ENCODE measurements around the gene ZP2.

Gene ZP2

DNA sequence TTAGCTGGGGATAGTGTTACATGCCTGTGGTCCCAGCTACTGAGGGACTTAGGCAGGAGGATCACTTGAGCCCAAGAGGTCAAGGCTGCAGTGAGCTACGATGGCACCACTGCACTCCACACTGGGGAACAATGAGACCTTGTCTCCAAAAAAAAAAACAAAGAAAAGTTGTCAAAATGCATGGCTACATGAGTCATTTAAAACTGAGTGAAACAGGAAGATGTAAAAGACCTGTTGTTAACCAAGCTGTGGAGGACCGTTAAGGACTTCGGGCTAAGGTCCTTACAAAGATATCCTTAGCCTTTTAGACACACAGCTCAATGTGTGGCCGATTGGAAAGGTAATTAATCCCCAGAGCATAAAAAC lies 25.1 kb downstream of the ZP2 start:
- Histone ChIP-seq H2BK5ac (ENCODE audit: low read length) (no peak overlapping the region), H3K4me2 (ENCODE audit: insufficient read depth, low read length, poor library complexity, severe bottlenecking) (no peak overlapping the region), H3K4me1 (ENCODE audit: control insufficient read depth in 2 of 2, insufficient read depth in 1 of 2, low read depth in 1 of 2, low read length in 2 of 2) (no peaks in the 10 kb centered on the region), H3K23ac (ENCODE audit: low read depth, low read length, poor library complexity) (no peak overlapping the region), H4K91ac (ENCODE audit: low read depth, low read length, poor library complexity) (no peak overlapping the region), H2BK12ac (ENCODE audit: low read length) (no peak overlapping the region), H3K9ac (ENCODE audit: low read depth, low read length, poor library complexity) (no peak overlapping the region), H2BK15ac (ENCODE audit: low read length) (no peak overlapping the region), H4K8ac (ENCODE audit: low read depth, low read length) (no peak overlapping the region), H3K18ac (ENCODE audit: low read length) (no peak overlapping the region), H3K14ac (ENCODE audit: low read length) (no peak overlapping the region), H2BK120ac (ENCODE audit: low read depth, low read length) (no peak overlapping the region), H3K9me3 (replicated peaks in 1 of 2; ENCODE audit: control insufficient read depth in 2 of 2, insufficient read depth in 1 of 2, low read depth in 1 of 2, low read length in 2 of 2) (peaks cover 4 to 12% of the 10 kb centered on the region in 2 donors), H3K36me3 (replicated peaks in 1 of 2; ENCODE audit: control insufficient read depth in 2 of 2, insufficient read depth in 2 of 2, low read length in 2 of 2) (peaks cover 4 to 13% of the 10 kb centered on the region in 2 donors), H2AFZ (ENCODE audit: low read length) (no peak overlapping the region), H3K27me3 (ENCODE audit: control insufficient read depth in 3 of 3, insufficient read depth in 3 of 3, low read depth in 1 of 3, low read length in 3 of 3) (no peaks in the 10 kb centered on the region), H3K4ac (ENCODE audit: low read length) (no peak overlapping the region), H2AK5ac (ENCODE audit: low read depth, low read length) (no peak overlapping the region), H3K4me3 (ENCODE audit: low read length in 2 of 2) (no peak overlapping the region), H3K79me1 (ENCODE audit: low read depth, low read length) (no peaks in the 10 kb centered on the region), H3K27ac (replicated peaks; ENCODE audit: low read length) (no peak overlapping the region)
- WGBS, 2 donors (ENCODE audit: extremely low coverage in 2 of 2, insufficient read length in 2 of 2, insufficient replicate concordance in 1 of 2): no CpG with 5 or more reads among the region's 4 CpGs
- DNase-seq (ENCODE audit: low spot score): no peak

DNA sequence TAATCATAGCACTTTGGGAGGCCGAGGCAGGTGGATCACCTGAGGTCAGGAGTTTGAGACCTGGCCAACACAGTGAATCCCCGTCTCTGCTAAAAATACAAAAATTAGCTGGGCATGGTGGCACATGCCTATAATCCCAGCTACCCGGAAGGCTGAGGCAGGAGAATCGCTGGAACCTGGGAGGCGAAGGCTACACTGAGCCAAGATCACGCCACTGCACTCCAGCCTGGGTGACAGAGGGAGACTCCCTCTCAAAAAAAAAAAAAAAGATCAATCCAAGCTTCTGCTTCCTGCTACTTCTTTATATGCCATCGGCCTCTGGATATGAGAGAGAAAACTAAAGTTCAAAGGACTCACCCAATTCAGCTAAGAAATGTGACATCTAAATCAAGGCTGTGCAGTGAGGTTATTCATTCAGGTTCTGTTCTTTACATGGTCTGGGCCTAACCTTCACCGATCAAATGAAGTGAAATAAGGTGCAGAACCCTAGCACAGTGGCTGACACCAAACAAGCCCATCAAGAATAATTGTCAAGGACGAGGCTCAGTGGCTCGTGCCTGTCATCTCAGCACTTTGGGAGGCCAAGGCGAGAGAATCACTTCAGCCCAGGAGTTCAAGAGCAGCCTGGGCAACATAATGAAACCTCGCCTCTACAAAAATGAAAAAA lies 25.6 kb downstream of the ZP2 start:
- Histone ChIP-seq H3K9ac (ENCODE audit: low read depth, low read length, poor library complexity) (no peak overlapping the region), H2BK15ac (ENCODE audit: low read length) (no peak overlapping the region), H3K4me1 (ENCODE audit: control insufficient read depth in 2 of 2, insufficient read depth in 1 of 2, low read depth in 1 of 2, low read length in 2 of 2) (no peaks in the 10 kb centered on the region), H3K14ac (ENCODE audit: low read length) (no peak overlapping the region), H3K9me3 (replicated peaks in 1 of 2; ENCODE audit: control insufficient read depth in 2 of 2, insufficient read depth in 1 of 2, low read depth in 1 of 2, low read length in 2 of 2) (peaks cover 4 to 15% of the 10 kb centered on the region in 2 donors), H3K23ac (ENCODE audit: low read depth, low read length, poor library complexity) (no peak overlapping the region), H2BK5ac (ENCODE audit: low read length) (no peak overlapping the region), H3K18ac (ENCODE audit: low read length) (no peak overlapping the region), H2AFZ (ENCODE audit: low read length) (no peak overlapping the region), H4K91ac (ENCODE audit: low read depth, low read length, poor library complexity) (no peak overlapping the region), H2BK12ac (ENCODE audit: low read length) (no peak overlapping the region), H2BK120ac (ENCODE audit: low read depth, low read length) (no peak overlapping the region), H4K8ac (ENCODE audit: low read depth, low read length) (no peak overlapping the region), H3K4me3 (ENCODE audit: low read length in 2 of 2) (no peak overlapping the region), H2AK5ac (ENCODE audit: low read depth, low read length) (no peak overlapping the region), H3K4ac (ENCODE audit: low read length) (no peak overlapping the region), H3K27me3 (ENCODE audit: control insufficient read depth in 3 of 3, insufficient read depth in 3 of 3, low read depth in 1 of 3, low read length in 3 of 3) (no peaks in the 10 kb centered on the region), H3K27ac (replicated peaks; ENCODE audit: low read length) (no peak overlapping the region), H3K36me3 (replicated peaks in 1 of 2; ENCODE audit: control insufficient read depth in 2 of 2, insufficient read depth in 2 of 2, low read length in 2 of 2) (peaks cover 7 to 19% of the 10 kb centered on the region in 2 donors), H3K79me1 (ENCODE audit: low read depth, low read length) (no peaks in the 10 kb centered on the region), H3K4me2 (ENCODE audit: insufficient read depth, low read length, poor library complexity, severe bottlenecking) (no peak overlapping the region)
- no CpG with 5 or more reads among the region's 12 CpGs for WGBS, 2 donors (ENCODE audit: extremely low coverage in 2 of 2, insufficient read length in 2 of 2, insufficient replicate concordance in 1 of 2)
- no peak for DNase-seq (ENCODE audit: low spot score)

DNA sequence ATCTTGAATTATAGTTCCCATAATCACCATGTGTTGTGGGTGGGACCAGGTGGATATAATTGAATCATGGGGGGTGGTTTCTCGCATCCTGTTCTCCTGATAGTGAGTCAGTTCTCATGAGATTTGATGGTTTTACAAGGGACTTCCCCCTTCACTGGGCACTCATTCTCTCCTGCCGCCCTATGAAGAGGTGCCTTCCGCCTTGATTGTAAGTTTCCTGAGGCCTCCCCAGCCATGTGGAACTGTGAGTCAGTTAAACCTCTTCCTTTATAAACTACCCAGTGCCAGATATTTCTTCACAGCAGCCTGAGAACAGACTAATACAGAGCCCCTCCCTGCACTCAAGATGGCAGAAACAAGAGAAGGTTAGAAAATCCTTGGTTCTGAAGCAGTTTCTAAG lies 26.5 kb downstream of the ZP2 start:
- no peak overlapping the region for H3K4me2 ChIP-seq (ENCODE audit: insufficient read depth, low read length, poor library complexity, severe bottlenecking)
- H2BK120ac ChIP-seq (ENCODE audit: low read depth, low read length): no peak overlapping the region
- H3K27me3 ChIP-seq (ENCODE audit: control insufficient read depth in 3 of 3, insufficient read depth in 3 of 3, low read depth in 1 of 3, low read length in 3 of 3): no peaks in the 10 kb centered on the region
- no peak overlapping the region for H3K27ac ChIP-seq (replicated peaks; ENCODE audit: low read length)
- H4K8ac ChIP-seq (ENCODE audit: low read depth, low read length): no peak overlapping the region
- no CpG with 5 or more reads among the region's 3 CpGs for WGBS, 2 donors (ENCODE audit: extremely low coverage in 2 of 2, insufficient read length in 2 of 2, insufficient replicate concordance in 1 of 2)
- no peaks in the 10 kb centered on the region for H3K79me1 ChIP-seq (ENCODE audit: low read depth, low read length)
- H3K14ac ChIP-seq (ENCODE audit: low read length): no peak overlapping the region
- no peak overlapping the region for H3K23ac ChIP-seq (ENCODE audit: low read depth, low read length, poor library complexity)
- H2BK15ac ChIP-seq (ENCODE audit: low read length): no peak overlapping the region
- H3K4ac ChIP-seq (ENCODE audit: low read length): no peak overlapping the region
- H3K36me3 ChIP-seq (replicated peaks in 1 of 2; ENCODE audit: control insufficient read depth in 2 of 2, insufficient read depth in 2 of 2, low read length in 2 of 2): peaks cover 10 to 25% of the 10 kb centered on the region in 2 donors
- no peak overlapping the region for H4K91ac ChIP-seq (ENCODE audit: low read depth, low read length, poor library complexity)
- H2BK12ac ChIP-seq (ENCODE audit: low read length): no peak overlapping the region
- no peaks in the 10 kb centered on the region for H3K4me1 ChIP-seq (ENCODE audit: control insufficient read depth in 2 of 2, insufficient read depth in 1 of 2, low read depth in 1 of 2, low read length in 2 of 2)
- no peak overlapping the region for H2BK5ac ChIP-seq (ENCODE audit: low read length)
- no peak overlapping the region for H2AK5ac ChIP-seq (ENCODE audit: low read depth, low read length)
- H3K4me3 ChIP-seq (ENCODE audit: low read length in 2 of 2): no peak overlapping the region
- DNase-seq (ENCODE audit: low spot score): no peak
- H3K18ac ChIP-seq (ENCODE audit: low read length): no peak overlapping the region
- H3K9me3 ChIP-seq (replicated peaks in 1 of 2; ENCODE audit: control insufficient read depth in 2 of 2, insufficient read depth in 1 of 2, low read depth in 1 of 2, low read length in 2 of 2): peaks cover 4 to 17% of the 10 kb centered on the region in 2 donors
- no peak overlapping the region for H3K9ac ChIP-seq (ENCODE audit: low read depth, low read length, poor library complexity)
- no peak overlapping the region for H2AFZ ChIP-seq (ENCODE audit: low read length)

DNA sequence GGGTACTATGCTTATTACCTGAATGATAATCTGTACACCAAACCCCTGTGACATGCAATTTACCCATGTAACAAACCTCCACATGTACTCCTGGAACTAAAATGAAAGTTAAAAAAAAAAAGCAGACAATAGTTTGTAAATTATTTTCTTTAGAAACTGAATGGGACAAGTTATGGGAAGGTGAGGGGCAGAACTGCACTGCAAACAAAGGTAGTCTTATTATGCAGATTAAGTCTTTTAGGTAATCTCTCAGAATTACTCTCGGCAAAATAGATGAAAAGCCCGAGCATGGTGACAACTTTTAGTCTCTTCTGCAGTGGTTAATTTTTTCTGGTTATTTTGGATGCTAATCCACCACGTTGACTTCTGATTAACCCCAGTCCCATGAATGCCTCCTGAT lies 27.4 kb downstream of the ZP2 start:
- Histone ChIP-seq H2AFZ (ENCODE audit: low read length) (no peak overlapping the region), H4K8ac (ENCODE audit: low read depth, low read length) (no peak overlapping the region), H3K4ac (ENCODE audit: low read length) (no peak overlapping the region), H2AK5ac (ENCODE audit: low read depth, low read length) (no peak overlapping the region), H3K4me2 (ENCODE audit: insufficient read depth, low read length, poor library complexity, severe bottlenecking) (no peak overlapping the region), H3K27ac (replicated peaks; ENCODE audit: low read length) (no peak overlapping the region), H2BK120ac (ENCODE audit: low read depth, low read length) (no peak overlapping the region), H3K36me3 (replicated peaks in 1 of 2; ENCODE audit: control insufficient read depth in 2 of 2, insufficient read depth in 2 of 2, low read length in 2 of 2) (peaks cover 17 to 33% of the 10 kb centered on the region in 2 donors), H2BK5ac (ENCODE audit: low read length) (no peak overlapping the region), H3K79me1 (ENCODE audit: low read depth, low read length) (no peaks in the 10 kb centered on the region), H3K4me3 (ENCODE audit: low read length in 2 of 2) (no peak overlapping the region), H3K9ac (ENCODE audit: low read depth, low read length, poor library complexity) (no peak overlapping the region), H3K23ac (ENCODE audit: low read depth, low read length, poor library complexity) (no peak overlapping the region), H2BK15ac (ENCODE audit: low read length) (no peak overlapping the region), H3K4me1 (ENCODE audit: control insufficient read depth in 2 of 2, insufficient read depth in 1 of 2, low read depth in 1 of 2, low read length in 2 of 2) (no peaks in the 10 kb centered on the region), H3K14ac (ENCODE audit: low read length) (no peak overlapping the region), H4K91ac (ENCODE audit: low read depth, low read length, poor library complexity) (no peak overlapping the region), H3K18ac (ENCODE audit: low read length) (no peak overlapping the region), H2BK12ac (ENCODE audit: low read length) (no peak overlapping the region), H3K27me3 (ENCODE audit: control insufficient read depth in 3 of 3, insufficient read depth in 3 of 3, low read depth in 1 of 3, low read length in 3 of 3) (no peaks in the 10 kb centered on the region), H3K9me3 (replicated peaks in 1 of 2; ENCODE audit: control insufficient read depth in 2 of 2, insufficient read depth in 1 of 2, low read depth in 1 of 2, low read length in 2 of 2) (peaks cover 4 to 17% of the 10 kb centered on the region in 2 donors)
- WGBS, 2 donors (ENCODE audit: extremely low coverage in 2 of 2, insufficient read length in 2 of 2, insufficient replicate concordance in 1 of 2): no CpG with 5 or more reads among the region's 3 CpGs
- no peak for DNase-seq (ENCODE audit: low spot score)

Measured in neuronal stem cell (in vitro differentiated cells).